Measurements from ENCODE around the gene LRFN4. TPM values are rescaled to one million over a fixed set of nuclear protein-coding genes. Genes with fewer than 3 reads are reported as not detected.

Gene LRFN4
- total and polyA plus RNA-seq, 4 donors = 4.6 to 34.4 (median 15.3) TPM

DNA sequence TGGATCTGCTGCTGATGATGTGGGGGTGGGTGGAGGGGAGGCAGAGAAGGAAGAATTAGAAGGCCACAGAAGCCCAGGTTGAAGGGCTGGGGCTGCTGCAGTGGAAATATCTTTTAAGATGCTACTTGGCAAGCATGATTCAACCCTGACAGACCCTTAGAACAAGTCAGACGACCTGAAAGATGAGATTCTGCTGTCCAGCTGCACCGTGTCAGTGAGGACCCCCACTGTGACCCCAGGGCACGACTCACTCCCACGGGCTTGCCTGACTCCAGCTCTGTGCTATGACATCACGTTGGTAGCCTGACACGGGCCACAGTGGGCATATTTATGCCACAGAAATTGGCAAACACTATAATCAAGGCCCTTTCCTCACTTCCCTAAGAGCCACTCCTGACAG lies 36.0 kb downstream of the LRFN4 start:
- no peak overlapping the region for H3K4me3 ChIP-seq
- DNase-seq = no peak
- no peaks in the 10 kb centered on the region for H3K9me3 ChIP-seq (ENCODE audit: control insufficient read depth in 4 of 4, insufficient read depth in 3 of 4, low read length in 3 of 4)

DNA sequence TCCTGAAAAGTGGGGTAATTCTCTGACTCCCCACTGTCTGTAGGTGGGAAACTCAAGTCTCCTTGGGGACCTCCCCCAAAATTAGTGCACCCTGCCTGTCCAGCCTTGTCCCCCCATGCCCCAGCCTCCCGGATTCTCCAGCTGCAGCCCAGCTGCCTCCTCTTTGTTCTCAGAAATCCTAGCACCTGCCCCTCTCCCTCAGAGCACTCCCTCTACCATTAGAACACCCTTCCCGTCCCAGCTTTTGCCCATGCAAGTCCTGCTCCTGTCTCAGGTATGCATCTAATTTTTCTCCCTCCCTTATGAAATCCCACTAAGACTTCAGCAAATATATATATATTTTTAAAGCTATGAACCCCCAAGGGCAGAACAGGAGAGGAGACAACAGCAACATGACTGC lies 37.3 kb downstream of the LRFN4 start:
- no peak for ATAC-seq (ENCODE audit: insufficient read depth, low FRiP score)
- WGBS, 2 donors = 87 to 91% methylated on average over 2 of the region's 2 CpGs
- no peak for DNase-seq
- Histone ChIP-seq H3K36me3 (ENCODE audit: control insufficient read depth in 4 of 4, insufficient read depth in 4 of 4, low read length in 4 of 4) (no peaks in the 10 kb centered on the region), H3K9ac (ENCODE audit: insufficient read depth in 1 of 2, low read length in 2 of 2) (no peak overlapping the region), H3K9me3 (ENCODE audit: control insufficient read depth in 4 of 4, insufficient read depth in 3 of 4, low read length in 3 of 4) (no peaks in the 10 kb centered on the region), H3K27me3 (ENCODE audit: control insufficient read depth in 3 of 3, insufficient read depth in 3 of 3, low read length in 2 of 3) (no peaks in the 10 kb centered on the region), H3K4me1 (ENCODE audit: control insufficient read depth in 5 of 5, insufficient read depth in 5 of 5, low read length in 5 of 5) (peaks cover 0 to 2% (median 0%) of the 10 kb centered on the region in 5 donors), H3K4me3 (no peak overlapping the region), H3K27ac (ENCODE audit: low read depth in 1 of 2, low read length in 1 of 2) (no peak overlapping the region)
- TF ChIP-seq, protein P1, sequence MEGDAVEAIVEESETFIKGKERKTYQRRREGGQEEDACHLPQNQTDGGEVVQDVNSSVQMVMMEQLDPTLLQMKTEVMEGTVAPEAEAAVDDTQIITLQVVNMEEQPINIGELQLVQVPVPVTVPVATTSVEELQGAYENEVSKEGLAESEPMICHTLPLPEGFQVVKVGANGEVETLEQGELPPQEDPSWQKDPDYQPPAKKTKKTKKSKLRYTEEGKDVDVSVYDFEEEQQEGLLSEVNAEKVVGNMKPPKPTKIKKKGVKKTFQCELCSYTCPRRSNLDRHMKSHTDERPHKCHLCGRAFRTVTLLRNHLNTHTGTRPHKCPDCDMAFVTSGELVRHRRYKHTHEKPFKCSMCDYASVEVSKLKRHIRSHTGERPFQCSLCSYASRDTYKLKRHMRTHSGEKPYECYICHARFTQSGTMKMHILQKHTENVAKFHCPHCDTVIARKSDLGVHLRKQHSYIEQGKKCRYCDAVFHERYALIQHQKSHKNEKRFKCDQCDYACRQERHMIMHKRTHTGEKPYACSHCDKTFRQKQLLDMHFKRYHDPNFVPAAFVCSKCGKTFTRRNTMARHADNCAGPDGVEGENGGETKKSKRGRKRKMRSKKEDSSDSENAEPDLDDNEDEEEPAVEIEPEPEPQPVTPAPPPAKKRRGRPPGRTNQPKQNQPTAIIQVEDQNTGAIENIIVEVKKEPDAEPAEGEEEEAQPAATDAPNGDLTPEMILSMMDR (IDR thresholded peaks at IDR 0.05; ENCODE audit: control extremely low read depth, extremely low read depth) = no peak

More for the DNA sequence above, 36.0 kb downstream of the LRFN4 start:
- Histone ChIP-seq H3K36me3 (ENCODE audit: control insufficient read depth in 4 of 4, insufficient read depth in 4 of 4, low read length in 4 of 4) (no peaks in the 10 kb centered on the region), H3K27ac (ENCODE audit: low read depth in 1 of 2, low read length in 1 of 2) (no peak overlapping the region), H3K4me1 (ENCODE audit: control insufficient read depth in 5 of 5, insufficient read depth in 5 of 5, low read length in 5 of 5) (peaks cover 0 to 2% (median 0%) of the 10 kb centered on the region in 5 donors), H3K9ac (ENCODE audit: insufficient read depth in 1 of 2, low read length in 2 of 2) (no peak overlapping the region), H3K27me3 (ENCODE audit: control insufficient read depth in 3 of 3, insufficient read depth in 3 of 3, low read length in 2 of 3) (no peaks in the 10 kb centered on the region)
- 64 to 75% methylated on average over 6 of the region's 6 CpGs for WGBS, 2 donors
- no peak for ATAC-seq (ENCODE audit: insufficient read depth, low FRiP score)
- TF ChIP-seq, protein P1 (IDR thresholded peaks at IDR 0.05; ENCODE audit: control extremely low read depth, extremely low read depth) = no peak

DNA sequence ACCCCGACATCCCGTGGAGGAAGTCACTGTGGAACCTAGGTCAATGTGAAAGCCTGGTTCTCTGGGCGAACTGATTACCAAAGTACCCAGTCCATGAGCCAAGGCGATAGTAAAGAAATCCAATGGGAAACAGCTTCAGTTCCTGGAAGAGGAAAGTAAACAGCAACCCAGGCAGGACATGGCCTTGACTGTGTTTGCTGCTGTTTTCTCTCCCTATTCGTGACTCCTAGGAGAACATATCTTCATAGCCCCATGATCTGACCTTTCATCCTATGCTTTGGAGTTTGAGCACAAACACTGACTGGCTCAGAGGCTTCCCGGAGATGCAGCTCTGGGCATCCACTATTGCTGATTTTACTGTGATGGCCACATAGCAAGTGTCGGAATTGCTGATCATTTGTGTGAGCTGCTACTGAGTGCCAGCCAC lies 45.1 kb downstream of the LRFN4 start:
- Histone ChIP-seq H3K27me3 (ENCODE audit: control insufficient read depth in 3 of 3, insufficient read depth in 3 of 3, low read length in 2 of 3) (no peaks in the 10 kb centered on the region), H3K4me1 (ENCODE audit: control insufficient read depth in 5 of 5, insufficient read depth in 5 of 5, low read length in 5 of 5) (peaks cover 0 to 10% (median 9%) of the 10 kb centered on the region in 5 donors), H3K36me3 (ENCODE audit: control insufficient read depth in 4 of 4, insufficient read depth in 4 of 4, low read length in 4 of 4) (no peaks in the 10 kb centered on the region), H3K9ac (ENCODE audit: insufficient read depth in 1 of 2, low read length in 2 of 2) (no peak overlapping the region), H3K4me3 (no peak overlapping the region), H3K27ac (ENCODE audit: low read depth in 1 of 2, low read length in 1 of 2) (no peak overlapping the region), H3K9me3 (ENCODE audit: control insufficient read depth in 4 of 4, insufficient read depth in 3 of 4, low read length in 3 of 4) (no peaks in the 10 kb centered on the region)
- ATAC-seq (ENCODE audit: insufficient read depth, low FRiP score) (no peak), DNase-seq (no peak)
- TF ChIP-seq, protein P1 (IDR thresholded peaks at IDR 0.05; ENCODE audit: control extremely low read depth, extremely low read depth) = no peak
- WGBS, 2 donors = 92 to 94% methylated on average over 7 of the region's 7 CpGs

All from lung (tissue), 12 donors.